ENCODE results near the gene CBX5. TPM values are rescaled to one million over a fixed set of nuclear protein-coding genes. Genes with fewer than 3 reads are reported as not detected.

The CBX5 gene
- total and polyA plus RNA-seq, 9 of the 15 experiments (the other 6 are each of a cell fraction or from before 2014, with no cell fraction given) = 32.6 to 102 (median 59.2) TPM

GRCh38 chr12:54191550-54192022, 88.3 kb downstream of the CBX5 start:
- Histone ChIP-seq H3K4me1 (replicated peaks in 1 of 2; ENCODE audit: control insufficient read depth in 2 of 2, insufficient read depth in 2 of 2, low read length in 2 of 2) (peaks cover 26 to 29% of the 10 kb centered on the region in 2 experiments), H3K9me3 (replicated peaks; ENCODE audit: control insufficient read depth, insufficient read depth, low read depth, low read length) (no peaks in the 10 kb centered on the region), H4K20me1 (replicated peaks; ENCODE audit: control insufficient read depth, insufficient read depth, low read length) (no peaks in the 10 kb centered on the region), H3K4me3 (no peak overlapping the region), H3K27me3 (ENCODE audit: control insufficient read depth in 2 of 2, insufficient read depth in 2 of 2, low read length in 2 of 2) (no peaks in the 10 kb centered on the region), H3K4me2 (ENCODE audit: insufficient read depth, low read length) (peak overlapping the region; percentile 23; the same call in 1 of the 2 replicates), H3K79me2 (ENCODE audit: control insufficient read depth, insufficient read depth, low read length) (peaks cover 14% of the 10 kb centered on the region), H3K9me1 (ENCODE audit: control insufficient read depth, insufficient read depth, low read length) (no peaks in the 10 kb centered on the region), H2AFZ (ENCODE audit: low read depth, low read length) (peak overlapping the region; percentile 79), H3K36me3 (ENCODE audit: control insufficient read depth, insufficient read depth, low read length) (peaks cover 11% of the 10 kb centered on the region), H3K27ac (ENCODE audit: extremely low read depth, low read depth, low read length) (no peak overlapping the region), H3K9ac (ENCODE audit: insufficient read depth in 1 of 2, low read depth in 2 of 2, low read length in 2 of 2) (peak overlapping the region in 1 of 2 experiments; percentile 37; a peak in 1 of 4 replicates)
- in situ Hi-C loops (cut with MboI) (loop anchor here (10.0 kb wide), 1 partner anchor 167 kb away; the partner anchor contains the start of gene HOXC6), intact Hi-C loops (cut with micrococcal nuclease) (loop anchor here (1.0 to 2.0 kb wide), 3 partner anchors 55 to 185 kb away; no protein-coding TSS in a partner anchor)
- CTCF ChIA-PET (ENCODE audit: low intra/inter-chr PET ratio) = interaction anchor here (1.0 to 2.3 kb wide), 7 partner anchors 10 to 207 kb away, joined by 3 to 27 read pairs (median 8); partner anchors contain the start of genes HOXC10 and HOXC5
- POLR2A ChIA-PET = interaction anchor here (0.5 to 1.5 kb wide), 6 partner anchors 10 to 191 kb away, joined by 3 read pairs; partner anchors contain the start of gene HOXC9
- BruUV-seq (replicated peaks) = no TSS peak
- peak; percentile 60 for FAIRE-seq
- WGBS (ENCODE audit: insufficient coverage, low coverage, missing lambda C conversion rate) = under 1% methylated on average over 13 of the region's 14 CpGs
- peak; percentile 74 for ATAC-seq
- peak; percentile 84 to 92 (median 88) for DNase-seq (ENCODE audit: extremely low read depth in 1 of 4, low spot score in 3 of 4)
- TF ChIP-seq RBM25 (IDR thresholded peaks at IDR 0.05; ENCODE audit: low read depth, low read length, severe bottlenecking) = no peak
- TF ChIP-seq KLF1 (tag; IDR thresholded peaks at IDR 0.05) = no peak
- peak; percentile 80; the same call in 1 of the 2 replicates for TF ChIP-seq ARID2 (IDR thresholded peaks at IDR 0.05)
- TF ChIP-seq STAG1 (CRISPR knock-in tag; IDR thresholded peaks at IDR 0.05; ENCODE audit: borderline replicate concordance) = no peak
- TF ChIP-seq YY1 (IDR thresholded peaks at IDR 0.05; ENCODE audit: borderline replicate concordance in 1 of 3, control insufficient read depth in 1 of 3, extremely low read depth in 1 of 3, insufficient read depth in 3 of 3, insufficient read length in 1 of 3, insufficient replicate concordance in 2 of 3, low read depth in 1 of 3, low read length in 2 of 3) = peak in 2 of 3 experiments; percentile 40 to 52
- TF ChIP-seq HDAC8 (tag; IDR thresholded peaks at IDR 0.05) = no peak
- TF ChIP-seq ATF1 (CRISPR knock-in tag; IDR thresholded peaks at IDR 0.05) = no peak
- peak; percentile 35; the same call in 1 of the 2 replicates for TF ChIP-seq ATF1 (tag; IDR thresholded peaks at IDR 0.05)
- peak; percentile 40; the same call in 1 of the 2 replicates for TF ChIP-seq EP300 (IDR thresholded peaks at IDR 0.05; ENCODE audit: low read length)
- TF ChIP-seq TCF7 (IDR thresholded peaks at IDR 0.05; ENCODE audit: borderline replicate concordance) = no peak
- TF ChIP-seq, protein P1, sequence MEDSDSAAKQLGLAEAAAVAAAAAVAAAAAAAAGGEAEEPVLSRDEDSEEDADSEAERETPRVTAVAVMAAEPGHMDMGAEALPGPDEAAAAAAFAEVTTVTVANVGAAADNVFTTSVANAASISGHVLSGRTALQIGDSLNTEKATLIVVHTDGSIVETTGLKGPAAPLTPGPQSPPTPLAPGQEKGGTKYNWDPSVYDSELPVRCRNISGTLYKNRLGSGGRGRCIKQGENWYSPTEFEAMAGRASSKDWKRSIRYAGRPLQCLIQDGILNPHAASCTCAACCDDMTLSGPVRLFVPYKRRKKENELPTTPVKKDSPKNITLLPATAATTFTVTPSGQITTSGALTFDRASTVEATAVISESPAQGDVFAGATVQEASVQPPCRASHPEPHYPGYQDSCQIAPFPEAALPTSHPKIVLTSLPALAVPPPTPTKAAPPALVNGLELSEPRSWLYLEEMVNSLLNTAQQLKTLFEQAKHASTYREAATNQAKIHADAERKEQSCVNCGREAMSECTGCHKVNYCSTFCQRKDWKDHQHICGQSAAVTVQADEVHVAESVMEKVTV (CRISPR knock-in tag; IDR thresholded peaks at IDR 0.05) = peak; percentile 46; the same call in 1 of the 2 replicates
- TF ChIP-seq TOE1 (IDR thresholded peaks at IDR 0.05; ENCODE audit: borderline replicate concordance) = peak; percentile 56
- TF ChIP-seq TOE1 (CRISPR knock-in tag; IDR thresholded peaks at IDR 0.05; ENCODE audit: borderline replicate concordance, low read depth) = no peak
- peak; percentile 89; the same call in 1 of the 2 replicates for TF ChIP-seq CC2D1A (IDR thresholded peaks at IDR 0.05)
- TF ChIP-seq ZBTB7A (IDR thresholded peaks at IDR 0.05; ENCODE audit: borderline replicate concordance, control insufficient read depth, low read depth, low read length) = 0 out of 2 replicates have a peak, but pooled peaks have one; percentile 40
- TF ChIP-seq RAD21 (CRISPR knock-in tag; conservative IDR thresholded peaks at IDR 0.05 in 1 of 2, IDR thresholded peaks at IDR 0.05 in 1 of 2) = peak; percentile 71 to 79
- 0 out of 2 replicates have a peak, but pooled peaks have one; percentile 22 for TF ChIP-seq ZNF764 (CRISPR knock-in tag; IDR thresholded peaks at IDR 0.05; ENCODE audit: low read depth)
- TF ChIP-seq SMC3 (conservative IDR thresholded peaks at IDR 0.05; ENCODE audit: insufficient read depth, low read depth, low read length) = peak; percentile 86
- no peak for TF ChIP-seq CAMTA2 (CRISPR knock-in tag; conservative IDR thresholded peaks at IDR 0.05)
- no peak for TF ChIP-seq FIP1L1 (IDR thresholded peaks at IDR 0.05; ENCODE audit: low read depth, low read length, poor library complexity, severe bottlenecking)
